ENCODE measurements around the gene ZBTB7B. TPM values are rescaled to one million over a fixed set of nuclear protein-coding genes. Genes with fewer than 3 reads are reported as not detected.

The ZBTB7B gene
- total RNA-seq, 1 donor from 2014 or later, result 83.1 TPM

- Histone ChIP-seq H3K27me3 (no peaks in the 10 kb centered on the region), H3K4me1 (peaks cover 11 to 29% of the 10 kb centered on the region in 2 donors), H3K36me3 (no peaks in the 10 kb centered on the region), H3K4me3 (no peak overlapping the region), H3K9me3 (no peaks in the 10 kb centered on the region), H3K27ac (no peak overlapping the region)
- no peak for DNase-seq (ENCODE audit: low spot score in 2 of 2)
- no peak for TF ChIP-seq CTCF (IDR thresholded peaks at IDR 0.05)
- intact Hi-C loops (cut with DNase I), result no loop called here
Observed at GRCh38 chr1:155066777-155067176, 64.2 kb downstream of the ZBTB7B start.

Other genes with a start within 250 kb of the ZBTB7B start
- 24.6 TPM for gene KCNN3, start 132.5 kb upstream of the ZBTB7B start, total RNA-seq
- gene PMVK, start 66.1 kb upstream of the ZBTB7B start, total RNA-seq, result 9.6 TPM
- gene PBXIP1, start 46.7 kb upstream of the ZBTB7B start, total RNA-seq, result 70.0 TPM
- 48.7 TPM for gene PYGO2, start 41.0 kb upstream of the ZBTB7B start, total RNA-seq
- gene SHC1, start 32.1 kb upstream of the ZBTB7B start, total RNA-seq, result 211 TPM
- 40.4 TPM for gene CKS1B, start 28.1 kb upstream of the ZBTB7B start, total RNA-seq
- 31.2 TPM for gene FLAD1, start 19.5 kb upstream of the ZBTB7B start, total RNA-seq
- gene LENEP, start 9.2 kb upstream of the ZBTB7B start, total RNA-seq, result not detected
- gene DCST2, start 31.0 kb downstream of the ZBTB7B start, total RNA-seq, result 0.64 TPM
- not detected for gene DCST1, start 31.0 kb downstream of the ZBTB7B start, total RNA-seq
- 610 TPM for gene ADAM15, start 48.5 kb downstream of the ZBTB7B start, total RNA-seq
- 11.2 TPM for gene EFNA4, start 60.9 kb downstream of the ZBTB7B start, total RNA-seq
- gene EFNA3, start 76.0 kb downstream of the ZBTB7B start, total RNA-seq, result 1.5 TPM
- 66.7 TPM for gene EFNA1, start 125.1 kb downstream of the ZBTB7B start, total RNA-seq
- 9.4 TPM for gene SLC50A1, start 133.1 kb downstream of the ZBTB7B start, total RNA-seq
- gene DPM3, start 137.7 kb downstream of the ZBTB7B start, total RNA-seq, result 78.2 TPM
- 146 TPM for gene KRTCAP2, start 170.5 kb downstream of the ZBTB7B start, total RNA-seq
- gene TRIM46, start 171.0 kb downstream of the ZBTB7B start, total RNA-seq, result not detected
- gene THBS3, start 205.1 kb downstream of the ZBTB7B start, total RNA-seq, result 40.3 TPM
- 23.9 TPM for gene MTX1, start 205.9 kb downstream of the ZBTB7B start, total RNA-seq